ENCODE results near the gene SYT2.
A peak's percentile ranks its signal among the peaks of the same experiment; 100 is the strongest.

The SYT2 gene

DNA sequence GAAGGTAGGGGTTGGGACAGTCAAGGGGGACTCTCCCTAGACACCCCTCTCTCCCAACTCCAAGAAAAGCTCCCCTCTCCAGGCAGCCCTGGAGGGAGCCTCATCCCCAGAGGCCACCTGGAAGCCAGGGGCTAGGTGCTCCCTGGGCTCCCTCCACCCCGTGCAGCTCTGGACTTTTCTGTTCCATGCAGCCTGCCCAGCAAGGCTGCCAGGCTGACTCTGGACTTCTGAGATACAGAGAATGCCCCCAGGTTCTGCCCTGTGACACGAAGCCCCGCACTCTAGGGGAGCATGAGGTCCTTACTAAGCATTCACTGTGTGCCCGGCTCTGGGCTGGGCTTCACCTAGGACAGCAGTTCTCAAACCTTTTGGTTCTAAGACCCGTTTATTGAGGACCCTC lies 10.2 kb downstream of the SYT2 start:
- DNase-seq (ENCODE audit: low spot score), result no peak
- in situ Hi-C loops (cut with MboI; ENCODE audit: low sequenced_read_pairs, unreplicated experiment), result loop anchor here (25.0 kb wide), 1 partner anchor 238 kb away; no protein-coding TSS in a partner anchor
- TF ChIP-seq CTCF (IDR thresholded peaks at IDR 0.05; ENCODE audit: borderline replicate concordance, control extremely low read depth, extremely low read depth, insufficient read depth, missing control alignments), result no peak

GRCh38 chr1:202698276-202698675 lies 12.0 kb downstream of the SYT2 start:
- no peak for TF ChIP-seq CTCF (IDR thresholded peaks at IDR 0.05; ENCODE audit: borderline replicate concordance, control extremely low read depth, extremely low read depth, insufficient read depth, missing control alignments)
- no peak for DNase-seq (ENCODE audit: low spot score)
- in situ Hi-C loops (cut with MboI; ENCODE audit: low sequenced_read_pairs, unreplicated experiment), result no loop called here

DNA sequence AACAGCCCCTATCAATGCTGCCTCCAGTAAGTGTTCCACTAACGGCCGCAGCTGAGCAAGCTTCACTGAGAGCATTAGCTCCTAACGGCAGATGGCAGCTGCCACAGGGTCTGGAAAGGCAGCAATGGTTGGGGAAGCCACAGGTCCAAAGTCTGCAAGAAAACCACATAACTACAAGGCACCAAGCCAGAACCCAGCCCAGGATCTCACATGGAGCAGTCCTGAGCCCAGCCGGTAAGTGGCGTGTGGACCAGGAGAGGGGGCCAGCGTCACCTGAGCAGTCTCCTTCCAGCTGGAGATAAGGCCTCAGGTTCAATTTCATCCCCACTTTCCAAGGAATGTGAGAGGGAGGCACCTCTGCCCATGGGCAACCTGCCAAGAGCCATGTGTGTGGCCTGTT lies 13.2 kb downstream of the SYT2 start:
- DNase-seq (ENCODE audit: low spot score), result no peak
- in situ Hi-C loops (cut with MboI; ENCODE audit: low sequenced_read_pairs, unreplicated experiment), result no loop called here
- TF ChIP-seq CTCF (IDR thresholded peaks at IDR 0.05; ENCODE audit: borderline replicate concordance, control extremely low read depth, extremely low read depth, insufficient read depth, missing control alignments), result no peak

DNA sequence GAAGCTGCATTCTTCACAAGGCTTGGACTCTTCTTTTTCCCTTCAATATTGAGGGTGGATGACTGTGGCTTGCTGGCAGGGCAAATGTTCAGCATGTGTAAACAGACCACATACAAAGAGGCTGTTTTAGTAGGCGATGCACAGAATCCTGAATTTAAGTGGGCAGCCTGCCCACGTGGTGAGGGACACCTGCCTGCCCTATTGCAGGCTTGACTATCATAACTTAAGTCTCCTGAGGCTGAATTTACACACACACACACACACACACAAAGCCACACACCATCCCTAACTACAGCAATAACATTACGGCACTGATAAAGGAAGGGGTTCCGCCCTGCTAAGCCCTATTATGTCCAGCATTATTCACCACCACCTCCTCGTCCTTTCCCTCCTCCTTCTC lies 15.9 kb downstream of the SYT2 start:
- DNase-seq (ENCODE audit: low spot score), result no peak
- in situ Hi-C loops (cut with MboI; ENCODE audit: low sequenced_read_pairs, unreplicated experiment), result no loop called here
- no peak for TF ChIP-seq CTCF (IDR thresholded peaks at IDR 0.05; ENCODE audit: borderline replicate concordance, control extremely low read depth, extremely low read depth, insufficient read depth, missing control alignments)

- DNase-seq (ENCODE audit: low spot score), result peak; percentile 77
- in situ Hi-C loops (cut with MboI; ENCODE audit: low sequenced_read_pairs, unreplicated experiment), result no loop called here
- no peak for TF ChIP-seq CTCF (IDR thresholded peaks at IDR 0.05; ENCODE audit: borderline replicate concordance, control extremely low read depth, extremely low read depth, insufficient read depth, missing control alignments)
Measured at GRCh38 chr1:202692959-202693555, 17.2 kb downstream of the SYT2 start.

DNA sequence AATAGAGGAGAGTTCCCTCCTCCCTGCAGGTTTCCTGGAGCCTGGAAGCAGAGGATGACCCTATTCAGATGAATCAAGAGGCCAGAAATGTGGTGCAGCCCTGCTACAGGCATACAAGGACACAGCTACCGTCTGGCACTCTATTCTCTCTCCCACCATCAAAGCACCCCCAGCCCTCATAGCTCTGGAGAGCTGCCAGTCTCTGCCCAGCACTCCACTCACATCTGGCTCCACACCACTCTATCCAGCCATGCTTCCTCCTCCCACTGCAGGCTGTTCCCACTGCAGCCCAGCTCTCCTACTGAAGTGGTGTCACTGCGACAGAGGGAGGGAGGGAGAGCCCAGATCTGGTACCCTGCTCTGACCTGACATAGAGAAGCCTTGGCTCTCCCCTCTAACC lies 18.4 kb downstream of the SYT2 start:
- in situ Hi-C loops (cut with MboI; ENCODE audit: low sequenced_read_pairs, unreplicated experiment), result no loop called here
- no peak for DNase-seq (ENCODE audit: low spot score)

More for the DNA sequence above, 18.4 kb downstream of the SYT2 start:
- no peak for TF ChIP-seq CTCF (IDR thresholded peaks at IDR 0.05; ENCODE audit: borderline replicate concordance, control extremely low read depth, extremely low read depth, insufficient read depth, missing control alignments)
